ENCODE data around the gene PROSER3. TPM values are rescaled to one million over a fixed set of nuclear protein-coding genes. Genes with fewer than 3 reads are reported as not detected.
A peak's percentile ranks its signal among the peaks of the same experiment; 100 is the strongest.

PROSER3 gene
- total RNA-seq, 4 donors from 2014 or later, result 10.1 to 17.1 (median 13.4) TPM

DNA sequence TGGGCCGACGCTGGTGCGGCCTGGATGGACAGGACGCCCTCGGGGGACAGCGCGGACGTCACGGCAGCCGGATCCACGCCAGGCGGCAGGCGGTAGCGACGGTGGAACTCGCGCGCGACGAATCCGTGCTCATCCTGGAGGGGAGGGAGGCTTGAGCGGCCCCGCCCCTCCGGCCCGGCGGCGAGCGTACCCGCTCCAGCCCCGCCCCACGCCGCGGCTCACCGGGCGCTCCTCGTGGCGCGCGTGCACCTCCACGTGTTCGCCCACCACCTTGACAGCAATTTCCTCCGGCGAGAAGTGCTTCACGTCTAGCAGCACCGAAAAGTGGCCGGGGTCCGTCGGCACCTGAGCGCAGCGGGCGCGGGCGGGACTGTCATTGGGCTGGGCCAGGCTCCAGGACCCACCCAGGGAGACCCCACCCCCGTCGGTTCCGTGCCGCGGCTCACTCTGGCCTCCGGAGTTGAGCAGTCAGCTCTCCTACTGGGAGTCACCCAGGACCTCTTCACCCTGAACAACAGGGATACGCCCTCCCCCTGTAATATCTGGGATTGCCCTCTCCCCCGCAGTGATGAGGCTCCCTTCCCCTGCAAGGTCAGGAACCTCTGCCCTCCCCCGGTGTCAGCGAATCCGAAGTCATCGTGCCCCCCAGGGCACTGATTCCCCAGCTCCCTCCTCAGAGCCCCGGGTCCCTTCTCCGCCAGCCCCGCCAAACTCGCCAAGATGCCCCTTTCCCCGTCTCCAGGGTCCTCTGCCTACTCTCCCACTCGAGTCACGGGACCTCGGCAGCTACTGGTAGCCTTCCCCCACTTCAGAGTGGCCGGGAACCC lies 2.2 kb upstream of the PROSER3 start:
- peaks cover 0 to 51% of the 10 kb centered on the region in 2 donors for H3K36me3 ChIP-seq
- H3K4me3 ChIP-seq, result peak overlapping the region; percentile 51 to 81
- ATAC-seq, result peak; percentile 68
- TF ChIP-seq POLR2A (IDR thresholded peaks at IDR 0.05) (peak; percentile 8 to 50), POLR2AphosphoS5 (IDR thresholded peaks at IDR 0.05) (peak; percentile 65), EP300 (IDR thresholded peaks at IDR 0.05) (no peak)
- TF ChIP-seq, protein P1, sequence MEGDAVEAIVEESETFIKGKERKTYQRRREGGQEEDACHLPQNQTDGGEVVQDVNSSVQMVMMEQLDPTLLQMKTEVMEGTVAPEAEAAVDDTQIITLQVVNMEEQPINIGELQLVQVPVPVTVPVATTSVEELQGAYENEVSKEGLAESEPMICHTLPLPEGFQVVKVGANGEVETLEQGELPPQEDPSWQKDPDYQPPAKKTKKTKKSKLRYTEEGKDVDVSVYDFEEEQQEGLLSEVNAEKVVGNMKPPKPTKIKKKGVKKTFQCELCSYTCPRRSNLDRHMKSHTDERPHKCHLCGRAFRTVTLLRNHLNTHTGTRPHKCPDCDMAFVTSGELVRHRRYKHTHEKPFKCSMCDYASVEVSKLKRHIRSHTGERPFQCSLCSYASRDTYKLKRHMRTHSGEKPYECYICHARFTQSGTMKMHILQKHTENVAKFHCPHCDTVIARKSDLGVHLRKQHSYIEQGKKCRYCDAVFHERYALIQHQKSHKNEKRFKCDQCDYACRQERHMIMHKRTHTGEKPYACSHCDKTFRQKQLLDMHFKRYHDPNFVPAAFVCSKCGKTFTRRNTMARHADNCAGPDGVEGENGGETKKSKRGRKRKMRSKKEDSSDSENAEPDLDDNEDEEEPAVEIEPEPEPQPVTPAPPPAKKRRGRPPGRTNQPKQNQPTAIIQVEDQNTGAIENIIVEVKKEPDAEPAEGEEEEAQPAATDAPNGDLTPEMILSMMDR (IDR thresholded peaks at IDR 0.05), result no peak
- H3K27ac ChIP-seq, result peak overlapping the region; percentile 93 to 99 (median 96)
- H3K4me1 ChIP-seq, result peaks cover 0 to 68% (median 31%) of the 10 kb centered on the region in 3 donors
- no peaks in the 10 kb centered on the region for H3K27me3 ChIP-seq
- H3K9me3 ChIP-seq, result no peaks in the 10 kb centered on the region
- 4 to 33% methylated on average over 5 to 7 of the region's 74 CpGs for WGBS, 2 donors (ENCODE audit: low coverage in 1 of 2)

DNA sequence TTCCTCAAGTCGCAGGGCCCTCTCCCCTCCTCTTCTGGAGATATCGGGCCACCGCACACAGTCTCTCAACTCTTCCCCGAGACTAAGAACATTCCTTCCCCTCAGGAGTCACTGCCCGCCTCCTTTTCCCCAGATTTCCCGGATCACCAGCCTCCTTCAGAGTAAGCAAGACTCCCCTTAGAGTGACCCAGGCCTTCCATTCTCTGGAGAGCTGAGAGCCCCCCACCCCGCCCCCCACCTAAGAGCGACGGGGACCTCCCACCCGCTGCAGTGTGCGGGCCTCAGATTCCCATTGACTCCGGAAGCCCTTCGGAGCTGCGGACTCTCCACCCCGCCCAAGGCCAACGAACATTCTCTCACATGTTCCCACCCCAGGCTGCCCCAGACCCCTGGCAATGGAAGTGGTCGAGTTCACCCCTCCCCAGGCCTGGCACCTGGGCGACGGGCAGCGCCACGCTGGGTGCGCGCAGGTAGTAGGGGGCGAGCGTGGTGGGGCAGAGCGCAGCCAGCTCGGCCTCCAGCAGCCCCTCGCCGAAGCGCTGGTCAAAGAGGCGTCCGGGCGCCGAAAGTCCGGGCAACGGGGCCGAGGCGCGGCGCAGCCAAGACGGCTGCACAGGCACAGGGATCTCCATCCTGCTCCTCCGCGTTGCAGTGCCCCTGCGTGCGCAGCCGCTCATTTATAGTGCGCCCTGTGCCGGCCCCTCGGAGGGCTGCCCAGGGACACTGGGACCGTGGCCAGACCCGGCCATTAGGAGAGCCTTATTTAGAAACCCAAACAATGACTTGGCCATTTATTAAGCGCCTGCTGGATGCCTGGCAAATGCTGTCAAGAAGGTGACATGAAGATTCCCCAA lies 1.4 kb upstream of the PROSER3 start, which contains the start of gene HSPB6:
HSPB6 (minus strand) TSS at position 653 of the 854 bp plus-strand sequence; CDS start at position 632, 21 bp downstream.
- Histone ChIP-seq H3K4me1 (peaks cover 0 to 67% (median 31%) of the 10 kb centered on the region in 3 donors), H3K27ac (peak within 1 kb of the TSS; percentile 93 to 99 (median 96)), H3K36me3 (peaks cover 0 to 50% of the 10 kb centered on the region in 2 donors), H3K9me3 (no peaks in the 10 kb centered on the region), H3K27me3 (no peaks in the 10 kb centered on the region), H3K4me3 (peak within 1 kb of the TSS; percentile 51 to 81)
- peak; percentile 13 for ATAC-seq
- peak; percentile 91 to 98 for TF ChIP-seq POLR2A (IDR thresholded peaks at IDR 0.05)
- TF ChIP-seq, protein P1 (IDR thresholded peaks at IDR 0.05), result no peak
- peak; percentile 96 for TF ChIP-seq POLR2AphosphoS5 (IDR thresholded peaks at IDR 0.05)
- TF ChIP-seq EP300 (IDR thresholded peaks at IDR 0.05), result no peak
- 5 to 13% methylated on average over 5 to 10 of the region's 52 CpGs for WGBS, 2 donors (ENCODE audit: low coverage in 1 of 2)

DNA sequence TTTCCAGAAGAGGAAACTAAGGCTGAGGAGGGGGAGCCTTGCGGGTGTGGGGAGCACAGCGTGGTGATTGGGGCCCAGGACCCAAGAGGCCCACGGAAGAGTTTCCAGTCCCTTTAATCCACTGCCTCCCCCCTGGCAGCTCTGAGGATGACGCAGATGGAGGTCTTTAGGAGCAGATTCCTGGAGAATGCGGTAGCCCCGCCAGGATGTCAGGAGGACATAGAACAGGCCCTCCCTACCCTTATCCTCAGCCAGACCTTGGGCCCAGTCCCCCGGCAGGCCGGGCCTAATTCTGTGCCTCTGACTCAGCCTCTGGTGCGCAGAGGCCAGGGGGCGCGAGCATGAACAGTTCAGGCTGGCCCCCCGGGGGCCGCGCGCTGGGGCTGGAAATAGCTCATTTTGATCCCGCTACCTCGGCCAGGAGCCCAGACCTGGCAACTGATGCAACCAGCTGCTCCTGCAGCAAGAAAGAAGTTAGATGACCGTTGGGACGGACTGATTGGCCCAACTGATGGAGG lies 686 bp upstream of the PROSER3 start:
- TF ChIP-seq POLR2A (IDR thresholded peaks at IDR 0.05), result no peak
- peak; percentile 97 for TF ChIP-seq POLR2AphosphoS5 (IDR thresholded peaks at IDR 0.05)
- no peak for TF ChIP-seq EP300 (IDR thresholded peaks at IDR 0.05)
- TF ChIP-seq, protein P1 (IDR thresholded peaks at IDR 0.05), result peak in 1 of 4 experiments; percentile 17
- peak; percentile 72 for ATAC-seq
- peak overlapping the region; percentile 51 to 81 for H3K4me3 ChIP-seq
- peak overlapping the region; percentile 93 to 99 (median 96) for H3K27ac ChIP-seq
- WGBS, 2 donors (ENCODE audit: low coverage in 1 of 2), result no CpG with 5 or more reads among the region's 19 CpGs
- H3K27me3 ChIP-seq, result no peaks in the 10 kb centered on the region
- H3K9me3 ChIP-seq, result no peaks in the 10 kb centered on the region
- H3K4me1 ChIP-seq, result peaks cover 0 to 64% (median 31%) of the 10 kb centered on the region in 3 donors
- peaks cover 0 to 51% of the 10 kb centered on the region in 2 donors for H3K36me3 ChIP-seq

DNA sequence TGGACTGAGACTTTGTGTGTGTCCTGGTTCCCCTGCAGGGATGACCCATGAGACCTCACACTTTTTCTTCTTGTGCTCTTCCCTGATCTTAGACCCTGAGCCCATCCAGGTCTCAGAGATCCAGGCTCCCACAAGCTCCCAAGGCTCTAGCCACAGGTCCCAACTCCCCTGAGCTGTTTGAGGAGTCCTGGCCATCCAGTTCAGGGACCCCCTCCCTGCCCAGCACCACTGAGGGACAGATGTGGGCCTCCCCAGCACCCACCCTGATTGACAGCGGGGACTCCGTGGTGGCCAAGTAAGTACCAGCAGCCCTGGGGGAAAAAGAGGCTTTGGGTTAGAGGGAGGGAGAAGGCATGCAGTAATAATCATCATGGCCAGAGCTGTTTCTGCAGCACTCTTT lies 1.7 kb downstream of the PROSER3 start:
- ATAC-seq, result no peak
- TF ChIP-seq EP300 (IDR thresholded peaks at IDR 0.05), result no peak
- TF ChIP-seq POLR2A (IDR thresholded peaks at IDR 0.05), result no peak
- TF ChIP-seq, protein P1 (IDR thresholded peaks at IDR 0.05), result no peak
- TF ChIP-seq POLR2AphosphoS5 (IDR thresholded peaks at IDR 0.05), result no peak
- 60% methylated on average over 1 of the region's 2 CpGs; no CpG with 5 or more reads in 1 of the 2 donors for WGBS, 2 donors (ENCODE audit: low coverage in 1 of 2)

More for the DNA sequence above, 1.7 kb downstream of the PROSER3 start:
- H3K4me1 ChIP-seq, result peaks cover 0 to 50% (median 28%) of the 10 kb centered on the region in 3 donors
- peaks cover 0 to 51% of the 10 kb centered on the region in 2 donors for H3K36me3 ChIP-seq
- no peak overlapping the region for H3K27ac ChIP-seq
- no peaks in the 10 kb centered on the region for H3K9me3 ChIP-seq
- H3K4me3 ChIP-seq, result no peak overlapping the region
- H3K27me3 ChIP-seq, result no peaks in the 10 kb centered on the region

All from gastroesophageal sphincter (tissue), 4 donors.